CD4-positive, alpha-beta T cell treated with Interleukin-10 for 1 hour (primary cell): Measurements from ENCODE around the gene SLC22A2.

Experiments used
- DNase-seq: peaks from one replicate; pipeline ENCODE4 v3.0.0-alpha.2; 2020

The SLC22A2 gene

DNA sequence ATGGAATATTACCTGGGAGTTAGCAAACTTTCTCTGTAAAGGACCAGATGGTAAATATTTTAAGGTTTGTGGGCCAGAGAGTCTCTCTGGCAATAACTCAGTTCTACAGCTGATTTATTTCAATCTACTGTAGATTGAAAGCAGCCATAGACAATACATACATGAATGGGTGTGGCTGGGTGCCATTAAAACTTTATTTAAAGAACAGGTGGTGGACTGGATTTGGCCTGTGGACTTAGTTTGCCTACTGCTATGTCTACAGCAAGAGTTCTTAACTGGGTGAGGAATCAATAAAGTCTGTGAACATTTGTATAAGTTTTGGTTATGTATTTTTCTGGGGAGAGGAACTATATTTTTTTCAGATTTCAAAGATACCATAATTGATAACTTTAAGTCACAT lies 55.1 kb downstream of the SLC22A2 start:
- DNase-seq, result no peak

DNA sequence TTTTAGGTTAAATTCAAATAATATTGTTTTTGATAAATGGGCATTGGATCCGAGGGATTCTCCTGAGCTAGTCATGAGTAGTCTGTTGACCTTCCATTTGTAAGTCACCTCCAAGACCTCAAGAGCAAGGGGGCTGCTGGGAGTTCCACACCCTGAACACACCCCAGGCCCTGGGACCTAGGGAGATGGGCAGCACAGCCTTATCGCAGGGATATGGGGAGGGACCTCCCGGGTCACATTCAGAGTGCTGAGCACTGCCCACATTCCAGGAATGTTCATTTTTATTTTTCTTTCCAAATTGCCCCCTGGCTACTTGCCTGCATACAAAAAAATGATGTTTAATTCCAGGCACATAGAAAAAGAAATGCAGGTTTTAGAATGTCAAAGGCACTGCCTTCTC lies 55.5 kb downstream of the SLC22A2 start:
- DNase-seq, result no peak

DNA sequence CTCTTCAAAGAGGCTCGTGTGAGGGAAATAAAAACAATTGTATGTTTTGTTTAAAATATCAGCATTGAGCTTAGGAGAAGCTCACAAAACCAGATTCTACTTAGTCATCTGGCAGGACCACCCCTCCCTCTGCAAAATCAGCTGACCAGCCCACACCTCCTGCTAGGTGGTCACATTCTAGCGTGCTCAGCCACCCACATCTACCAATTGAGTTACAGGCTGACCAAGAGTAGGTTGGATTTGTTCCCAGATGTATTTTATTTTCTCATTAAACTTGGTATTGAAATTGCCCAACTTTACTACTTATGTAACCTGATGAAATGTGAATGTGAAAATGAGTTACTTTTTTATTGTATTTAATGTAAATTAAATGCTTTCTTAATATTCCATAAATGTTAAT lies 56.2 kb downstream of the SLC22A2 start:
- no peak for DNase-seq

DNA sequence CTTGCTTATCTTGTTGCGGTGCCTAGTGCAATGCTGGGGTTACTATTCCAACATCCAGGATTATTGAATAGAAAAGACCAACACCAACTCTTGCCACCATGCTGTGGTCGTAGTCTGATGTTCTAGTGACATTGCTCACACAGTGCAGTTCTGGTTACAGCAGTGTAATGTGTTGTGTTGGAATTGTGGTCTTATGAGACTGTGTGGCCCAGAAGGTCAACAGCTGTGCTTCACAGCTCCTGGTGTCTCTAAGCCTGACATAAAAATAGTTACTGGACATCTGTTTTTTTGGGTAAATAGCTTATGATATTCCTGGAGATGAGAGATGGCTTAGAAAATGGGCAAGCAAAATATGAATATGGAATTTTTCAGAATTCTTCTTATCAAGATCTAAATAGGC lies 57.6 kb downstream of the SLC22A2 start:
- DNase-seq, result no peak

DNA sequence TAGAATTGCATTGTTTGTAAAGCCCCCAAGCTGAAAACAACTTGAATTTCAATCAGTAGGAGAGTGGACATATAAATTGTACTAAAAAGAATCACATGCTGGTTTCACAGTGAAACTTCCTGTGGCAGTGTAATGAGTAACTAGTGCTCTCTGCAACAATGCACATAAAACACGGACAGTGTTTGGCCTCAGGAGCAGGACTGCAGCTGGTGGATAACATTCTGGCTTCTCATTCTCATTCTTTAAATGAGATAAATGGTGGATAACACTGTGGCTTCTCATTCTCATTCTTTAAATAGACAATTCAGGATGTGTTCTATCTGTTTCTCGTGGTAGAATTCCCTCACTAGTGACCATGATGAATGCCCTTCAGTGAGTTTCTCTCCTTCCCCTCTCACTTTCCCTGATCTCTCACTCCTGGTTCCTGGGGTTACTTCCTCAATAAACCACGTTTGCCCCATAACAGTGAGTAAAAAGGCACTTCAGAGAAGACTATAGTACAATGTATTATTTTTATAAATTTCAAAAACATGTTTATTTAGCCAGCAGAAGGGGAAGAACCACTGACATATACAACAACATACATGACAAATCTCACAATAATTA lies 59.9 kb downstream of the SLC22A2 start:
- no peak for DNase-seq

DNA sequence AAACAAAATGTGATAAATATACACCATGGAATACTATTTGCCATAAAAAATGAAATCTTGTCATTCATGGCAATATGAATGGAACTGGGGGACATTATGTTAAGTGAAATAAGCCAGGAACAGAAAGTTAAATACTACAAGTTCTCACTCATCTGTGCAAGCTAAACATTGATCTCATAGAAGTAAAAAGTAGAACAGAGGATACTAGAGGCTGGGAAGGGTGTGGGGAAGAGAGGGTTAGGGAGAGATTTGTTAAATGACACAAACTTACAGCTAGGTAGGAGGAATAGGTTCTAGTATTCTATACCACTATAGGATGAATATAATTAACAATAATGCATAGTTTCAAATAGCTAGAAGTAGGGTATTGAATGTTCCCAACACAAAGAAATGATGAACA lies 61.0 kb downstream of the SLC22A2 start:
- no peak for DNase-seq

DNA sequence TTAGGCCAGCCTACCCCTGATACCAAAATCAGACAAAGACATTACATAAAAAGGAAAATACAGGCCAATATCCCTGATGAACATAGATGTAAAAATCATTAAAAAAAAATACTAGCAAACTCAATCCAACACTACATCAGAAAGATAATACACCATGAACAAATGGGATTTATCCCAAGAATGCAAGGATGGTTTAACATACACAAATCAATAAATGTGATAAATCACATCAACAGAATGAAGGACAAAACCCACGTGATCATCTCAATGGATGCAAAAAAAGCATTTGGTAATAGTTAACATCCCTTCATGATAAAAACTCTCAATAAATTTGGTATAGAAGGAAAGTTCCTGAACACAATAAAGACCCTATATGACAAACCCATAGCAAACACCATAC lies 63.8 kb downstream of the SLC22A2 start:
- no peak for DNase-seq

DNA sequence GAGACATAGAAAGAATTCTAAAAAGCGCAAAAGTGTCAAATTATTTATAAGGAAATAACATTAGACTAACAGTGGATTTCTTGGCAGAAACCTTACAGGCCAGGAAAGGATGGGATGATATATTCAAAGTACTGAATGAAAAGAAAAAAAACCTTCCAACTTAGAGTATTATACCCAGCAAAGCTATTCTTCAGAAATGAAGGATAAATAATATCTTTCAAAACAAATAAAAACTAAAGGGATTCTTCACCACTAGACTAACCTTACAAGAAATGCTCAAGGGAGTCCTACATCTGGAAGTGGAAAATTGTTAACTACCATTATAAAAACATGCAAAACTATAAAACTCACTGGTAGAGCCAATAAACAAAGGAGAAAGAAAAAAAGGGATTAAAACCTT lies 65.8 kb downstream of the SLC22A2 start:
- no peak for DNase-seq

DNA sequence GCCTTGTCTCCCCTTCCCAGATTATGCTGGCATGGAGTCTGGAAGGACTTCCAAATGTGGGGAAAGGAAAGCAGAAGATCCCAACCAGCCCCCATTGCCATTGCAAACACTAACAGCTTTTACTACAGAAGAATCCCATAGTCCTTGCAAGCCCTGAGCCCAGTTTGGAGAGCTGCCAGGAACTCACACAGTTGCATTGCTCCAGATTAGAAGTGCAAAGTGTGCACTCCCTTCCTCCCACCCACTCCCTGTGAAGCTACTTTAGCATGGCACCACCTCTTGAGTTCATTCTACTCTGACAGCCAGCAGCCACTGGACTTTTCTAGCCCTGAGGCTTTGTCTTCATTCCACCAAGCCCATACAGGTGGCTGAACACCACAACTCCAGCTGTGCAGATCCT lies 67.6 kb downstream of the SLC22A2 start:
- DNase-seq, result no peak

DNA sequence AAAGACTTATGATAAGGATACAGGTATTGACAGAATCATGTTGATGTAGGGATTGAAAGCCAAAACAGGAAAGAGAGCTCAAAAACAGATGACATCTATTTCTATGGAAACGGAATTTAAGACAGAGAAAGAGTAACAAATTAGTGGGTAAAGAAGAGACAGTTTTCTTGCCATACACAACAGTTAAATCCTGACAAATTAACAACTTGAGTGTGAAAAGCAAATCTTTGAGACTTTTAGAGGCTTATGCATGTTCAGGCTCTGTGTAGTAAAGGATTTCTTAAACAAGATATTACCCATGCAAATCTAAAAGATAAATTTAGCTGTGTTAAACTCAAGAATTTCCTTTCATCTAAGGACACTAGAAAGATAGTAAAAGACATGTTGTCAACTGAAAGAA lies 68.5 kb downstream of the SLC22A2 start:
- no peak for DNase-seq

DNA sequence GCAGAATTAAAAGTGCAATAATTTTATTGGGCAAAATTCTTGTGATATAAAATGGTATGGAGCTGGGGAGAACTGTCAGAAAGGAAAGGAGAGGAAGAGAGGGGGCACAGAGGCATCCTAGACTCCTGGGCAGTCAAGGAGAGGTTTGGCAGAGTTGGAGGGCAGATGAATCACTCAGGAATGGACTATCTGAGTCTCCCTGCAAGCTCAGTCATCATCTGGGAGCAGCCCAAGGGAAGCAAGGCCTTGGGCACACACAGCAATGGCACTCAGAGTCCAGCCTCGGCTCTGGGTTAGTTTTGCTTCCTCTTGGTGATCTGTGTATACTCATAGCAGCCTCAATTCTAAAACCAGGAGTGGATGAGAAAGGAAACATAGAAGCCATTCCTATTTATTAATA lies 69.8 kb downstream of the SLC22A2 start:
- no peak for DNase-seq

DNA sequence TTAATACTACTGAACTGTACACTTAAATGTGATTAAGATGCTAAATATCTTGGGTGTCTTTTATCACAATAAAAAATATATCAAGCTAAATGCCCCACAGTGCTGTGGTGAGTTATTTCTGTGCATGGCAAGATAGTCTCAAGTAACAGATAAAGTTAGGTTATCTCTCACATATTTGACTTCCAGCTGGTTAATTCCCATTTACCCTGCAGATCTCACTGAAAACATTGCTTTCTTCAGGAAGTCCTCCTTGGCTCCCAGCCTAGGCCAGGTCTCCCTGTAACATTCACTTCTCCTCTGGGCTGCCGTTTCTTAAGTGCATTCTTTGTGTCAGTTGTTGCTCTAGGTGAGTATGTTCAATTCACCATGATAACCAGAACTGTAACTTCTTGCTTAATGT lies 77.9 kb downstream of the SLC22A2 start:
- DNase-seq, result no peak

DNA sequence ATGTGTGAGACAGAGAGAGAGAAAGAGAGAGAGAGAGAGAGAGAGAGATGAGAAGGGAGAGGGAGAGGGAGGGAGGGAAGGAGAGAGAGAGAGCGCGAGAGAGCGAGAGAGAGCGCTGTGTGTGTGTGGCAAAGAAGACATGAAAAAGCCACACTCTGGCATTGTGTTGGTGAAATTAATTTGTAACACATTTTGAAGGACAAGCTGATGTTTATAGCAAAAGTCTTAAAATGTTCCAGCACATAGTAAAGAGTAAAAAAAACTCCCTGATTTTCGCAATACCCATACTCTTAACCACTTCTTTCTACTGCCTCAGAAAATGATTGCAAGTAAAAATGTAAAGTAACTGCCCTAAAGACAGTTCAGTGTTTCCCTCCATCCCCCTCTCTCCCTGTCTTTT lies 80.3 kb downstream of the SLC22A2 start:
- DNase-seq, result no peak

DNA sequence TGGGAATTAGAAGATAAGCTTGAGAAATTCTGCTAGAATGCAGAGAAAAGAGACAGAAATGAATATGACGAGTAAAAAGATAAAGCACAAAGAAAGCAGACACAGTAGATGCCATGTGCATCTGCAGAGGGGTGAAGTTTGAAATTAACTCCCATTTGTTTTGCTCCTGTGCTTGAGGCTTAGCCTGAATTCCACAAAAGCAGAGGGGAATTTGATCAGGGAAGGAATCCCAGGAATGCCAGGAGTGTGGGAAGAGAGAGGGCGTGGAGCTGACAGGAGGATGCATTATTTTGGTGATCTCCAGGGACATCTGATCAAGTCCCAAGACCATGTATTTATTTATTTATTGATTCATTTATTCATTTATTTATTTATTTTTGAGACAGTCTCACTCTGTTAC lies 81.4 kb downstream of the SLC22A2 start:
- DNase-seq, result no peak

DNA sequence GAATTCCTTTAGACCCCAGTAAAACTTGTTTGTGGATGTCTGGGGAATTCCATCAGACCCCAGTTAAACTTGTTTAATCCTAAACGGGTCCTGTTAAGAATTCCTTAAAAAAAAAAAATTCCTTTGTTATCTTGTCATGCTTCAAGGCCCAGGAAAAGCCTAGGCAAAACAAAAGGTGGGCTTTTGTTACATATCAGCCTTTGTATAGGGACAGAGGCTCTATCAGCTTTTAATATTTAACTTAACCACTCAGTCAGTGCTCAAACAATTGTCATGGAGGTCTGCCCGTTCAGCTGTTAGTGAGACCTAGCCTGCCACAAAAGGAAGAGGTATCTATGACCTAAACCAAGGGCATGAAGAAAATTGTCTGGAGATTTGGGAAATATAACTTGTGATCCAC lies 83.9 kb downstream of the SLC22A2 start:
- no peak for DNase-seq

DNA sequence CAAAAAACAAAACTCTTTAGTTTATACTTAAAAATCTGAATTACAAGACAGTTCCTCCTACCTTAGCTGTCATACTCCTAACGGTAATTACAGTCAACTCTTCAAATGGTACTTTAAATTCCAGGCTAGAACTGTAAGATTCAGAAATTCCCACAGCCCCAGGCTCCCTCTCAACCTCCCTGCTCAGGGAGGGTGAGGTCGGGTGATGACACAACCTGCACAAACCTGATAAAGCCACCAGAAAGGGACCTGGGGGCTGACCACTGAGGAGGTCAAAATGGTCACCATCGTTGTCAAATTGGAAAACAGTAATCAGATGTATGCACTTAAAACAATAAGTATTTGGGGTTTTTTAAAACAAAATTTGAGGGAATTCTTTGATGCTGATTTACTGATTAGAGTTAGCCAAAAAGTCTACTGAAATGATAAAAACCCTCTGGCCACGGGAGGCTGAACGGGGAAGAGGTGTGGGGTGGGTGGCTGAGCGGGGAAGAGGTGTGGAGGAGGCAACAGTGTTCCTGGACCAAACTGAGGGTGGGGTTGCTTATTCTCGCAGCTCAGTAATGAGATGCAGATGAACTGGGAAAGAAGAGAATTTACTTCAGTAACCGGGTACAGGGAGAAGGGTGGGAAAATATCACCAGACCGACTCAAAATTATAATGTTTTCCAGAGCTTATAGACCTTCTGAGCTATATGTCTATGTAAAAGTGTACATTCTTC lies 84.7 kb downstream of the SLC22A2 start:
- no peak for DNase-seq

DNA sequence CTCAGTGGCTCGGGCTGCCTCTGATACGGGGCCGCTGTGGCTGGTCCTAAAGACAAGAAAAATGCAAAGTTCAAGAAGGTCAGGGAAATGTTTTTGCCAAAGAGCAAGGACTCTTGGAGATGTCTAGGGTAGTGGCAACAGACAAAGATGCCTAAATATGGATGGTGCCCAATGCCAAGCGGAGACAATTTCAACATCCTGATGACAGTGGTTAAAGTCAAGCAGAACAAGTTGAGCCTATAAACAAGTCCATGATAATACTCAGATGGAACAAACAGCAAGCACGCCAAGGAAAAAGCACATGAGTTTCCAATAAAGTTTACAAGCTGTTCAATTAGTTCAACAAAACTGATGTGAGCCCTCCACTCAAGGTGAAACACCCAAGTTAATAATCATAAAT lies 85.9 kb downstream of the SLC22A2 start:
- DNase-seq, result no peak

DNA sequence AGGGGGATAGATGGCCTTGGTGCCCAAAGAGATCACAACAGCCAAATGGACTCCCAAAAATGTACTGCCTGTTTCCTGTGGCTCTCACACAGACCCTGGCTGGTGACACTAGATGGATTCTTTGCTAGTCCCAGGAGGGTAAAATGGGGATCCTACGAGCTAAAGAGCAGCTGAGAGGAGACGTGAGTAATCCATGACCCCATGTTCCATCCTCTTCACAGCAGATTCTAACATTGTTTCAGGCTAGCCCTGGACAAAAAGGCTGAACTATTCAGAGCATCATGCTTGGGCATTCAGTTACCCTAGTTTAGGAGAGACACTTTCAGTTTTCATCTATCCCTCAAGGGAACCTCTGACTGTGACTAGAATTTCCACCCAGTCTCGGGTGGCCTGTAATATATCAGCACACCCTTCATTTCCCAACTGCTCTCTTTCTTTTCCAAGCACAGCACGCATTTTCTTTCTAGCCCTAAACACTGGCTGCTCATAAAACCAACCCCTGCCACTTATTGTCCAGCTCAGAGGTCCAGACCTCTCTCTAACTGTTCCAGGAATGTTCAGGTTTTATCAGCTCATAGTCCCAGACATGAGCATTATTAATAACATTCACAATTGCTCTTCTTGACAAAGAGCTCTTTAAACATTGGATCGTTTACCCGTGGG lies 88.5 kb downstream of the SLC22A2 start:
- no peak for DNase-seq

DNA sequence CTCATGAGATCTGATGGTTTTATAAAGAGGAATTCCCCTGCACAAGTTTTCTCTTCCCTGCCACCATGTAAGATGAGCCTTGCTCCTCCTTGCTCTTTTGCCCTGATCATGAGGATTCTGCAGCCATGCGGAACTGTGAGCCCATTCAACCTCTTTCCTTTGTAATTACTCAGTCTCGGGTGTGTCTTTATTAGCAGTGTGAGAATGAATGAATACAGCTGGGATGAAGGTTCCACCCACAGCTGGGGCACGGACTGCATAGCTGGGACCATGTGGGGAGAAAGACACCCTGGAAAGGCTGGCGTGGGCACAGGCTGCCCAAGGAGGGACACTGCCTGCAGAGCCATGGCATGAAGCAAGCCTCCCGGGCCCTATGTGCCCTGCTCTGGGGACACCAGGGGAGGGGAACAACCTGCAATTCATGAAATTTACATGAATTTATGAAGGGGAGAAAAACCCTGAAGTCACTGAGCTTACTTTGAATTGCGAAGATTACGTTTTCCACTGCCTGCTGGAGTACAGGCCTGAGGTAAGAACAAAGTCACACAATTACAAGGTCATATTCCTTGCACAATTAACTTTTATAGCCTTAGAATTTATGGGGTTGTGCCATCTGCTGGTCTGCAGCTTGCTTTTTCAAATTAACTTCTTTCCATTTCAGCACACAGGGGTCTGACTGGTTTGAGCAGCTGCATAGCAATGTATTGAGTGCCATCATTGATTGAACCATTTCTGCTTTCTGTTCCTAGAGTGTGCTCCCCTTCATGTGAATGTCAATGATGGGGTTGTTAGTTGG lies 90.8 kb downstream of the SLC22A2 start:
- DNase-seq, result no peak
